Measurements from ENCODE around the gene VTN. TPM values are rescaled to one million over a fixed set of nuclear protein-coding genes. Genes with fewer than 3 reads are reported as not detected.

The VTN gene
- total and polyA plus RNA-seq, 3 donors from 2014 or later, result 6.5 to 57.9 (median 9.7) TPM

GRCh38 chr17:28345419-28346198 lies 24.5 kb downstream of the VTN start:
- Histone ChIP-seq H3K4me3 (no peak overlapping the region), H3K36me3 (ENCODE audit: low read depth, missing control alignments) (no peaks in the 10 kb centered on the region), H3K27me3 (no peaks in the 10 kb centered on the region), H3K27ac (peak overlapping the region in 1 of 2 donors; percentile 39), H3K9me3 (no peaks in the 10 kb centered on the region), H3K4me1 (peaks cover 25% of the 10 kb centered on the region)
- no peak for DNase-seq
- intact Hi-C loops (cut with DNase I; ENCODE audit: low total_unique reads), result no loop called here
- TF ChIP-seq CTCF (IDR thresholded peaks at IDR 0.05) (no peak), POLR2A (IDR thresholded peaks at IDR 0.05) (no peak)
- 74 to 77% methylated on average over 11 to 13 of the region's 13 CpGs for WGBS, 2 donors

- Histone ChIP-seq H3K36me3 (ENCODE audit: low read depth, missing control alignments) (no peaks in the 10 kb centered on the region), H3K9me3 (no peaks in the 10 kb centered on the region), H3K27me3 (no peaks in the 10 kb centered on the region), H3K4me3 (no peak overlapping the region), H3K4me1 (peaks cover 25% of the 10 kb centered on the region), H3K27ac (no peak overlapping the region)
- intact Hi-C loops (cut with DNase I; ENCODE audit: low total_unique reads), result no loop called here
- no peak for DNase-seq
- TF ChIP-seq CTCF (IDR thresholded peaks at IDR 0.05) (no peak), POLR2A (IDR thresholded peaks at IDR 0.05) (no peak)
- 90 to 96% methylated on average over 15 to 19 of the region's 19 CpGs for WGBS, 2 donors
Measured at GRCh38 chr17:28344435-28344901, 25.6 kb downstream of the VTN start.

GRCh38 chr17:28344011-28344410 lies 26.1 kb downstream of the VTN start:
- TF ChIP-seq CTCF (IDR thresholded peaks at IDR 0.05) (no peak), POLR2A (IDR thresholded peaks at IDR 0.05) (no peak)
- no peaks in the 10 kb centered on the region for H3K27me3 ChIP-seq
- H3K9me3 ChIP-seq, result no peaks in the 10 kb centered on the region
- no peak overlapping the region for H3K27ac ChIP-seq
- peaks cover 25% of the 10 kb centered on the region for H3K4me1 ChIP-seq
- 94 to 97% methylated on average over 9 of the region's 9 CpGs for WGBS, 2 donors
- no peak for DNase-seq
- intact Hi-C loops (cut with DNase I; ENCODE audit: low total_unique reads), result no loop called here
- H3K4me3 ChIP-seq, result no peak overlapping the region
- H3K36me3 ChIP-seq (ENCODE audit: low read depth, missing control alignments), result no peaks in the 10 kb centered on the region

- Histone ChIP-seq H3K27ac (no peak overlapping the region), H3K9me3 (no peaks in the 10 kb centered on the region), H3K4me3 (no peak overlapping the region), H3K36me3 (ENCODE audit: low read depth, missing control alignments) (no peaks in the 10 kb centered on the region), H3K27me3 (no peaks in the 10 kb centered on the region), H3K4me1 (peaks cover 26% of the 10 kb centered on the region)
- TF ChIP-seq POLR2A (IDR thresholded peaks at IDR 0.05) (no peak), CTCF (IDR thresholded peaks at IDR 0.05) (no peak)
- no peak for DNase-seq
- WGBS, 2 donors, result 81 to 87% methylated on average over 10 of the region's 10 CpGs
- intact Hi-C loops (cut with DNase I; ENCODE audit: low total_unique reads), result no loop called here
Measured at GRCh38 chr17:28343491-28343932, 26.6 kb downstream of the VTN start.

GRCh38 chr17:28342313-28342712 lies 27.8 kb downstream of the VTN start:
- intact Hi-C loops (cut with DNase I; ENCODE audit: low total_unique reads), result no loop called here
- TF ChIP-seq CTCF (IDR thresholded peaks at IDR 0.05), result no peak
- TF ChIP-seq POLR2A (IDR thresholded peaks at IDR 0.05), result no peak
- 83 to 90% methylated on average over 8 to 14 of the region's 14 CpGs for WGBS, 2 donors
- Histone ChIP-seq H3K4me1 (peaks cover 28% of the 10 kb centered on the region), H3K9me3 (no peaks in the 10 kb centered on the region), H3K27me3 (no peaks in the 10 kb centered on the region), H3K27ac (no peak overlapping the region), H3K4me3 (no peak overlapping the region), H3K36me3 (ENCODE audit: low read depth, missing control alignments) (no peaks in the 10 kb centered on the region)
- no peak for DNase-seq
